Kidney (tissue), 14 donors: ENCODE results near the gene PRRX2. TPM values are rescaled to one million over a fixed set of nuclear protein-coding genes. Genes with fewer than 3 reads are reported as not detected.

Source experiments
- DNase-seq, 5 donors: peaks; one replicate each; pipeline ENCODE4 v3.0.0-alpha.2; 2013 to 2020
- FAIRE-seq: peaks from 2 replicates; lab custom pipeline; 2012; peaks lifted over from hg19 to GRCh38; lab: Jason Lieb, UNC
- H3K27ac ChIP-seq, 2 donors: one replicate each; pipeline ENCODE4 v1.7.0; 2013; ENCODE audit warnings: low read depth in 2 of 2, low read length in 2 of 2, inconsistent platforms in 1 of 2
- H3K27me3 ChIP-seq: one replicate; pipeline ENCODE4 v1.7.1; 2013; ENCODE audit warnings: low read length, inconsistent platforms; ENCODE audit not compliant: control insufficient read depth, insufficient read depth
- H3K36me3 ChIP-seq, 3 donors: one replicate each; pipeline versions ENCODE4 v1.7.0 to v1.7.1; 2013; ENCODE audit warnings: low read length in 3 of 3, control low read depth in 1 of 3, inconsistent platforms in 1 of 3; ENCODE audit not compliant: insufficient read depth in 3 of 3, control insufficient read depth in 2 of 3
- H3K4me1 ChIP-seq, 3 donors: one replicate each; pipeline versions ENCODE4 v1.7.0 to v1.7.1; 2013; ENCODE audit warnings: low read length in 3 of 3, inconsistent platforms in 1 of 3, low read depth in 1 of 3; ENCODE audit not compliant: control insufficient read depth in 2 of 3, insufficient read depth in 2 of 3
- H3K4me3 ChIP-seq, 3 donors: one replicate each; pipeline versions ENCODE4 v1.7.0 to v1.8.1; 2013; ENCODE audit warnings: low read length in 3 of 3, control low read depth in 1 of 3, inconsistent platforms in 1 of 3
- H3K9ac ChIP-seq, 3 donors: one replicate each; pipeline versions ENCODE4 v1.7.0 to v1.7.1; 2013; ENCODE audit warnings: low read length in 3 of 3, control low read depth in 1 of 3, inconsistent platforms in 1 of 3
- H3K9me3 ChIP-seq, 3 donors: one replicate each; pipeline versions ENCODE4 v1.7.0 to v1.7.1; 2013; ENCODE audit warnings: low read length in 3 of 3, control low read depth in 1 of 3, inconsistent platforms in 1 of 3; ENCODE audit not compliant: control insufficient read depth in 2 of 3, insufficient read depth in 1 of 3
- CTCF ChIP-seq: IDR thresholded peaks from 3 replicates; pipeline ENCODE4 v1.5.1; 2012; ENCODE audit warnings: mild to moderate bottlenecking, moderate library complexity, borderline replicate concordance; ENCODE audit not compliant: insufficient read depth; ENCODE audit errors: extremely low read depth
- intact Hi-C: fragments of 100-400 bp; cut with DNase I; formaldehyde crosslinking; loops from one replicate; pipeline ENCODE4 v1.11.1; 2022
- polyA plus RNA-seq: library from polyadenylated mRNA; stranded (reverse); fragments of 350-450 nt; fragmentation: Illumina TruSeq; extraction: RNeasy Lipid Tissue Mini Kit (QIAGEN cat#74804); gene quantifications from one replicate; pipeline ENCODE4 v1.2.3, GENCODE V29; 2014; ENCODE audit warnings: low read depth, low replicate concordance; ENCODE audit not compliant: insufficient read depth
- total RNA-seq: library from RNA; stranded (reverse); fragmentation: NEBNext Ultra II Directional; extraction: Animal tissue kit (Norgen Biotek cat#: 25700); gene quantifications from one replicate; pipeline ENCODE4 v1.2.1, GENCODE V29; 2021
- donor health status: control.
- donor health status: control.
- donor health status: control.
- donor health status: control.
- donor health status: control.
- donor health status: DM: yes; HTN: yes; CAD: no.
- donor health status: Normal renal cell carcinoma (clear cell type).

The PRRX2 gene
- total and polyA plus RNA-seq, 2 donors from 2014 or later: 1.8 to 2.3 TPM

- no peak overlapping the region for H3K27ac ChIP-seq
- H3K27me3 ChIP-seq: no peaks in the 10 kb centered on the region
- H3K4me3 ChIP-seq: no peak overlapping the region
- intact Hi-C loops: no loop called here
- DNase-seq: no peak
- no peak overlapping the region for H3K9ac ChIP-seq
- no peaks in the 10 kb centered on the region for H3K4me1 ChIP-seq
- H3K36me3 ChIP-seq: no peaks in the 10 kb centered on the region
- no peak for TF ChIP-seq CTCF
- no peak for FAIRE-seq
- no peaks in the 10 kb centered on the region for H3K9me3 ChIP-seq
These were observed 1.9 kb downstream of the PRRX2 start for GRCh38 chr9:129667378-129667777.

- intact Hi-C loops: no loop called here
- FAIRE-seq: no peak
- H3K9ac ChIP-seq: no peak overlapping the region
- no peaks in the 10 kb centered on the region for H3K27me3 ChIP-seq
- TF ChIP-seq CTCF: no peak
- no peaks in the 10 kb centered on the region for H3K4me1 ChIP-seq
- H3K27ac ChIP-seq: no peak overlapping the region
- H3K36me3 ChIP-seq: no peaks in the 10 kb centered on the region
- no peaks in the 10 kb centered on the region for H3K9me3 ChIP-seq
- no peak for DNase-seq
- H3K4me3 ChIP-seq: no peak overlapping the region
These were observed 2.4 kb downstream of the PRRX2 start for GRCh38 chr9:129667850-129668249.

GRCh38 chr9:129669141-129669718, 3.8 kb downstream of the PRRX2 start:
- Histone ChIP-seq H3K4me1 (no peaks in the 10 kb centered on the region), H3K27me3 (no peaks in the 10 kb centered on the region), H3K4me3 (no peak overlapping the region), H3K36me3 (no peaks in the 10 kb centered on the region), H3K27ac (no peak overlapping the region), H3K9ac (no peak overlapping the region), H3K9me3 (no peaks in the 10 kb centered on the region)
- intact Hi-C loops: no loop called here
- FAIRE-seq (no peak), DNase-seq (no peak)
- TF ChIP-seq CTCF: no peak

- DNase-seq (no peak), FAIRE-seq (no peak)
- Histone ChIP-seq H3K4me1 (no peaks in the 10 kb centered on the region), H3K9me3 (no peaks in the 10 kb centered on the region), H3K27ac (no peak overlapping the region), H3K27me3 (no peaks in the 10 kb centered on the region), H3K9ac (no peak overlapping the region), H3K4me3 (no peak overlapping the region), H3K36me3 (no peaks in the 10 kb centered on the region)
- intact Hi-C loops: no loop called here
- TF ChIP-seq CTCF: no peak
These were observed 4.5 kb downstream of the PRRX2 start for GRCh38 chr9:129669946-129670345.
